Measurements from ENCODE around the gene DNAJB5.

DNA sequence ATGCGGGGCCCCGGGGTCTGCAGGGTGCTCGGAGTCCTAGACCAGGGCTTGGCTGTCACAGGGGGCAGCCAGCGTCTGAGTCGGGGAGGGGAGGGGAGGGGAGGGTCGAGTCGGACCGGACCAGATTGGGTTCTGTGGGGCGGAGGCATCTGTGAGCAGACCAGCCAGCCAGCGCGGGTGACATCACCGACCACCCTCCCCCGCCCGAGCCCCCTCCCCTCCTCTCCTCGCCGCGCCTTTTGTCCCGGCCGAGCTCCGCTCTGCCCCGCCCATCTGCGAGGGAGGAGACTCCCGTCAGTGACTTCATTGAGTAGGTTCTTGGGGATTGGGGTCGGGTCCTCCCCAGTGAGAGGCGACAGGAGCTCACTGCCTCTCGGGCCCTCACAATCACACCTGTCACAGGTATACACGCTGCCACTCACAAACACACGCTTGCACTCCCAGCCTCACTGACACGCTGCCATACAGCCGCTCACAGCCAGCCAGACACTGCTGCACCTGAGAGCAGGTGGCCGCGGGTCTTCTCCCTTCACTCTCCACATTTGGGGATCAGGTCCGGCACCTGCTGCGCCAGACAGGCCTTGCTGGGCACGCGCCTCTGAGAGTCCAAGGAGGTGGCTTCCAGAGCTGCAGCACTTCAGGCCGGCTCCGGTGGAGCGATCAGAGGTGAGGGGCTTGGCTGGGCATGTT lies 546 bp downstream of the DNAJB5 start:
- TF ChIP-seq, protein P1, sequence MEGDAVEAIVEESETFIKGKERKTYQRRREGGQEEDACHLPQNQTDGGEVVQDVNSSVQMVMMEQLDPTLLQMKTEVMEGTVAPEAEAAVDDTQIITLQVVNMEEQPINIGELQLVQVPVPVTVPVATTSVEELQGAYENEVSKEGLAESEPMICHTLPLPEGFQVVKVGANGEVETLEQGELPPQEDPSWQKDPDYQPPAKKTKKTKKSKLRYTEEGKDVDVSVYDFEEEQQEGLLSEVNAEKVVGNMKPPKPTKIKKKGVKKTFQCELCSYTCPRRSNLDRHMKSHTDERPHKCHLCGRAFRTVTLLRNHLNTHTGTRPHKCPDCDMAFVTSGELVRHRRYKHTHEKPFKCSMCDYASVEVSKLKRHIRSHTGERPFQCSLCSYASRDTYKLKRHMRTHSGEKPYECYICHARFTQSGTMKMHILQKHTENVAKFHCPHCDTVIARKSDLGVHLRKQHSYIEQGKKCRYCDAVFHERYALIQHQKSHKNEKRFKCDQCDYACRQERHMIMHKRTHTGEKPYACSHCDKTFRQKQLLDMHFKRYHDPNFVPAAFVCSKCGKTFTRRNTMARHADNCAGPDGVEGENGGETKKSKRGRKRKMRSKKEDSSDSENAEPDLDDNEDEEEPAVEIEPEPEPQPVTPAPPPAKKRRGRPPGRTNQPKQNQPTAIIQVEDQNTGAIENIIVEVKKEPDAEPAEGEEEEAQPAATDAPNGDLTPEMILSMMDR (IDR thresholded peaks at IDR 0.05), result no peak
- no peak for TF ChIP-seq POLR2A (IDR thresholded peaks at IDR 0.05)

Data from lower leg skin (tissue), 3 donors.